BJ (cell line): Measurements from ENCODE around the gene ATP6V1B1. TPM values are rescaled to one million over a fixed set of nuclear protein-coding genes. Genes with fewer than 3 reads are reported as not detected.
"Not testable (repeated sequence)": the region's sequence is repeated elsewhere in the genome, so short reads cannot be mapped to it uniquely, and the experiment has no call there.

ENCODE experiments used
- CTCF ChIA-PET: fragments of 350-600 bp; formaldehyde crosslinking; extraction: SDS; loops from one replicate; lab custom pipeline; 2021; ENCODE audit warnings: antibody characterized with exemption, inconsistent platforms; lab: Yijun Ruan, JAX
- POLR2A ChIA-PET: fragments of 300-600 bp; sonication (Branson Sonifier 250); formaldehyde crosslinking; extraction: SDS; loops from one replicate; lab custom pipeline; 2021; ENCODE audit warnings: antibody characterized with exemption; lab: Charles Lee
- DNase-seq: peaks from one replicate; pipeline ENCODE4 v3.0.0-alpha.2; 2011; ENCODE audit warnings: low read depth
- H3K27me3 ChIP-seq: 2 replicates; pipeline ENCODE4 v1.6.0; 2011; ENCODE audit warnings: low read length; ENCODE audit not compliant: control insufficient read depth, insufficient read depth
- H3K36me3 ChIP-seq: 2 replicates; pipeline ENCODE4 v1.5.1; 2011; ENCODE audit warnings: low read length; ENCODE audit not compliant: control insufficient read depth, insufficient read depth
- H3K4me3 ChIP-seq: 2 replicates; pipeline ENCODE4 v1.5.1; 2011; ENCODE audit warnings: low read depth, mild to moderate bottlenecking, control low read depth, low read length
- CTCF ChIP-seq: IDR thresholded peaks from 2 replicates; pipeline ENCODE4 v1.5.1; 2011; ENCODE audit warnings: low read depth, mild to moderate bottlenecking, control low read depth, inconsistent platforms, low read length, moderate library complexity; ENCODE audit not compliant: insufficient read depth
- polyA plus RNA-seq: library from polyadenylated mRNA; depleted of rRNA; stranded (reverse); fragments of >200 nt; gene quantifications from 2 replicates; pipeline ENCODE4 v1.2.3, GENCODE V29; 2011; rRNA removed
- small RNA-seq: library from RNA; depleted of rRNA; stranded (forward); fragments of <200 nt; gene quantifications from one replicate; pipeline ENCODE3, GENCODE V24; 2012; ENCODE audit warnings: low replicate concordance, low read depth; ENCODE audit not compliant: insufficient read length

ATP6V1B1 gene
- polyA plus RNA-seq, 1 experiment: 1.3 TPM

GRCh38 chr2:71006955-71007799 lies 71.5 kb downstream of the ATP6V1B1 start:
- Histone ChIP-seq H3K4me3 (no peak overlapping the region), H3K36me3 (no peaks in the 10 kb centered on the region), H3K27me3 (peaks cover 4% of the 10 kb centered on the region)
- CTCF ChIA-PET: interaction anchor here (0.7 to 1.8 kb wide), 2 partner anchors 42 to 591 kb away, joined by 3 to 4 read pairs; no protein-coding TSS in a partner anchor
- POLR2A ChIA-PET: no interaction called here
- no peak for DNase-seq
- TF ChIP-seq CTCF: no peak

GRCh38 chr2:71008342-71008741 lies 72.6 kb downstream of the ATP6V1B1 start:
- ChIA-PET CTCF (interaction anchor here (1.8 kb wide), 1 partner anchor 43 kb away, joined by 4 read pairs; no protein-coding TSS in a partner anchor), POLR2A (no interaction called here)
- no peak overlapping the region for H3K4me3 ChIP-seq
- H3K36me3 ChIP-seq: no peaks in the 10 kb centered on the region
- peaks cover 2% of the 10 kb centered on the region for H3K27me3 ChIP-seq
- DNase-seq: no peak
- TF ChIP-seq CTCF: no peak

- CTCF ChIA-PET, H3K27me3 ChIP-seq, DNase-seq, POLR2A ChIA-PET, H3K36me3 ChIP-seq, H3K4me3 ChIP-seq: not testable (repeated sequence)
Observed at GRCh38 chr2:71011786-71012185, 76.1 kb downstream of the ATP6V1B1 start.

Small RNA genes within 50 kb of the gene (small RNA-seq; reads per million reads assigned to genes)
- not detected for gene RF02272
- not detected for gene RN7SL160P

Other genes with a start within 250 kb of the ATP6V1B1 start
- gene ADD2, start 167.7 kb upstream of the ATP6V1B1 start, polyA plus RNA-seq: not detected in 2 replicates
- gene FIGLA, start 145.3 kb upstream of the ATP6V1B1 start, polyA plus RNA-seq: not detected in 2 replicates
- gene CLEC4F, start 115.3 kb upstream of the ATP6V1B1 start, polyA plus RNA-seq: not detected in 2 replicates
- not detected in 2 replicates for gene CD207, start 100.1 kb upstream of the ATP6V1B1 start, polyA plus RNA-seq
- gene VAX2, start 35.3 kb upstream of the ATP6V1B1 start, polyA plus RNA-seq: 0.72 and 0.94 TPM in 2 replicates
- gene ANKRD53, start 42.7 kb downstream of the ATP6V1B1 start, polyA plus RNA-seq: 0.36 and 0.43 TPM in 2 replicates
- gene TEX261, start 59.0 kb downstream of the ATP6V1B1 start, polyA plus RNA-seq: 83.2 and 101 TPM in 2 replicates
- gene NAGK, start 132.7 kb downstream of the ATP6V1B1 start, polyA plus RNA-seq: 99.7 and 118 TPM in 2 replicates
- 10.8 and 15.9 TPM in 2 replicates for gene MCEE, start 194.3 kb downstream of the ATP6V1B1 start, polyA plus RNA-seq
- 7.1 and 14.1 TPM in 2 replicates for gene MPHOSPH10, start 194.7 kb downstream of the ATP6V1B1 start, polyA plus RNA-seq